Activated naive CD4-positive, alpha-beta T cell treated with anti-CD3 and anti-CD28 coated beads, Interleukin-2, amount 10 ng/mL, durations not matched to agents 7 days and 5 days (primary cell): ENCODE results near the gene YY2.

Source experiments
- CTCF ChIA-PET: fragments of 350-600 bp; sonication (Branson Sonifier 250); formaldehyde crosslinking; loops from one replicate; lab custom pipeline; 2021; ENCODE audit warnings: antibody characterized with exemption; lab: Charles Lee
- DNase-seq: peaks from one replicate; pipeline ENCODE4 v3.0.0-alpha.2; 2020
- H3K27ac Mint-ChIP-seq: one replicate; pipeline ENCODE4 v1.8.0; 2021; ENCODE audit warnings: mild to moderate bottlenecking, moderate library complexity, mixed read lengths
- H3K27me3 Mint-ChIP-seq: one replicate; pipeline ENCODE4 v1.8.0; 2021; ENCODE audit warnings: mild to moderate bottlenecking, mixed read lengths
- H3K36me3 Mint-ChIP-seq: one replicate; pipeline ENCODE4 v1.8.0; 2021; ENCODE audit warnings: mixed read lengths
- H3K4me1 Mint-ChIP-seq: one replicate; pipeline ENCODE4 v1.8.0; 2021; ENCODE audit warnings: mixed read lengths
- H3K4me3 Mint-ChIP-seq: one replicate; pipeline ENCODE4 v1.8.0; 2021; ENCODE audit warnings: mild to moderate bottlenecking, moderate library complexity, mixed read lengths
- H3K9me3 Mint-ChIP-seq: one replicate; pipeline ENCODE4 v1.8.0; 2021; ENCODE audit warnings: mixed read lengths

YY2 gene

GRCh38 chrX:21907260-21907659, 51.5 kb downstream of the YY2 start:
- Mint-ChIP-seq H3K27me3 (no peaks in the 10 kb centered on the region), H3K4me3 (no peak overlapping the region), H3K9me3 (no peaks in the 10 kb centered on the region), H3K27ac (no peak overlapping the region), H3K4me1 (no peaks in the 10 kb centered on the region), H3K36me3 (no peaks in the 10 kb centered on the region)
- DNase-seq, result no peak
- CTCF ChIA-PET, result no interaction called here
